ENCODE results near the gene CRELD2. TPM values are rescaled to one million over a fixed set of nuclear protein-coding genes. Genes with fewer than 3 reads are reported as not detected.

CRELD2 gene
- total and polyA plus RNA-seq, 2 of the 8 experiments (the other 6 are each of a cell fraction or from before 2014, with no cell fraction given) = 24.5 to 36.6 TPM

DNA sequence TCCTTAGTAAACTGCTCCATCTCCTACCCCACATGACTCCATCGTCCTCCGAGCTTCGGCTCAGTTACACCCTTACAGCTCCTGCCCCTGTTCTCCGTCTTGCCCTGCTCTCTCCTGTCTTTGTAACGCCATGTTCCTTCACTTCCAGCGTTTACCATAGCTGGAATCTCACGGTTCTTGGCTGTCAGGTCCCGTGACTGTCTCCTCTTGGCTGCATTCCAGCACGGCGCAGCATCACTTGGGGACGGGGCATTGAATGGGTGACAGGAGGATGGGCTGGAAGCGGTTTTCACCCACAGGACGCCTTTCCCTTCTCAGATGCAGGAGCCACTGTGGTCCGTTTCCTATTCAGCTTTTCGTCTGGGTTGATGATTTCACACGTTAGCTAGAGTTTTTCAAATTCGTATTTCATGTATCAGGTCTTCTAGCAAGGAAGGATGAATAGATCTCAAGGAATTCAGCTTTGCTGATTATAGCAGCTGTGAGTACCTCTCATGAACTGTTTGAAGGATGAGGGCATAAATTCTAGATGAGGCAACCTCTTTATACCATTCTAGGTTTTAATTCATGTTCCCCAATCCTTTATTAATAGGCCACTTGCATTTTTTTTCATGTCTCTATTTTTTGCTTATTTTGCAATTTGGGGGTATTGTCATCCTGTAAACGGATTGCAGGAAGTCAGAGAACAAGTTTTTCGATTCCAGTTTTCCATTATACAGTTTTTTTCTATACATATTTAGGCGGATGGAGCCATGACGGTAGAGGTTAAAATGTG is 35.7 kb upstream of the CRELD2 start:
- no peak overlapping the region for H3K14ac ChIP-seq (ENCODE audit: insufficient read length)
- H3K4me2 ChIP-seq (ENCODE audit: insufficient read depth in 1 of 2, low read depth in 2 of 2, low read length in 2 of 2) = no peak overlapping the region
- CTCF ChIA-PET (ENCODE audit: partially characterized antibody) = interaction anchor here (1.3 kb wide), 1 partner anchor 12 kb away, joined by 9 read pairs; no protein-coding TSS in a partner anchor
- 87% methylated on average over 21 of the region's 21 CpGs; no CpG with 5 or more reads in 1 of the 2 experiments for WGBS, 2 experiments (ENCODE audit: extremely low coverage in 1 of 2, insufficient coverage in 1 of 2, insufficient read length in 1 of 2, insufficient replicate concordance in 2 of 2, low coverage in 1 of 2, low lambda C conversion rate in 2 of 2, missing lambda C conversion rate in 1 of 2)
- H3K4ac ChIP-seq (replicated peaks; ENCODE audit: insufficient read length, low read depth, low read length) = no peak overlapping the region
- H2AK5ac ChIP-seq (ENCODE audit: low read depth, low read length) = no peak overlapping the region
- H2BK15ac ChIP-seq (ENCODE audit: low read length) = no peak overlapping the region
- no peak overlapping the region for H2BK12ac ChIP-seq (ENCODE audit: low read depth, low read length)
- H3K27ac ChIP-seq (ENCODE audit: low read depth, low read length) = no peak overlapping the region
- H2BK5ac ChIP-seq (ENCODE audit: low read depth, low read length) = no peak overlapping the region; the same call in 1 of the 2 replicates
- peaks cover 0 to 10% of the 10 kb centered on the region in 2 experiments for H4K20me1 ChIP-seq (replicated peaks in 1 of 2; ENCODE audit: control insufficient read depth in 1 of 2, insufficient read depth in 2 of 2, low read length in 2 of 2)
- DNase-seq (ENCODE audit: low read depth in 1 of 2, low spot score in 2 of 2) (no peak), FAIRE-seq (no peak)
- H3K27me3 ChIP-seq (replicated peaks in 1 of 4; ENCODE audit: control insufficient read depth in 3 of 4, extremely low read depth in 1 of 4, insufficient read depth in 3 of 4, low read length in 3 of 4) = no peaks in the 10 kb centered on the region
- H3K18ac ChIP-seq (ENCODE audit: extremely low read depth, low read length) = no peak overlapping the region
- no peak overlapping the region for H3K56ac ChIP-seq (replicated peaks; ENCODE audit: insufficient read length, low read depth, low read length)
- no peak overlapping the region for H3K9ac ChIP-seq (replicated peaks in 1 of 4; ENCODE audit: extremely low read depth in 1 of 4, low read depth in 3 of 4, low read length in 3 of 4)
- H3K79me1 ChIP-seq (ENCODE audit: low read depth, low read length) = peaks cover 11% of the 10 kb centered on the region
- no peak overlapping the region for H4K8ac ChIP-seq (ENCODE audit: extremely low read depth, insufficient read depth, low read length)
- H2BK120ac ChIP-seq (replicated peaks; ENCODE audit: low read depth, low read length) = no peak overlapping the region
- H3K79me2 ChIP-seq (ENCODE audit: control insufficient read depth in 1 of 2, insufficient read depth in 2 of 2, low read length in 2 of 2) = peaks cover 0 to 46% of the 10 kb centered on the region in 2 experiments; a peak in 3 of 4 replicates
- H2AFZ ChIP-seq (ENCODE audit: low read length) = no peak overlapping the region
- peaks cover 3 to 27% (median 16%) of the 10 kb centered on the region in 4 experiments; a peak in 7 of 8 replicates for H3K36me3 ChIP-seq (ENCODE audit: control insufficient read depth in 2 of 4, insufficient read depth in 4 of 4, low read length in 3 of 4)
- H3K23me2 ChIP-seq (ENCODE audit: low read depth, low read length) = no peaks in the 10 kb centered on the region
- peaks cover 0 to under 1% of the 10 kb centered on the region in 2 experiments; a peak in 1 of 4 replicates for H3K9me3 ChIP-seq (ENCODE audit: insufficient read depth in 2 of 2, low read depth in 1 of 2, low read length in 1 of 2)
- no peaks in the 10 kb centered on the region for H3K4me1 ChIP-seq (replicated peaks in 1 of 4; ENCODE audit: control insufficient read depth in 3 of 4, insufficient read depth in 4 of 4, low read length in 3 of 4)
- H2BK20ac ChIP-seq (ENCODE audit: low read length) = no peak overlapping the region
- no peak overlapping the region for H3K23ac ChIP-seq (ENCODE audit: insufficient read length)
- no peak overlapping the region for H4K5ac ChIP-seq (ENCODE audit: insufficient read length, low read depth, low read length)
- POLR2A ChIA-PET (ENCODE audit: partially characterized antibody) = interaction anchor here (1.4 kb wide), 1 partner anchor 36 kb away, joined by 4 read pairs; the partner anchor contains the start of genes ALG12 and CRELD2
- no peak overlapping the region for H4K91ac ChIP-seq (replicated peaks; ENCODE audit: insufficient read length, low read length)
- H3K4me3 ChIP-seq (ENCODE audit: extremely low read depth in 1 of 4, insufficient read depth in 2 of 4, low read depth in 3 of 4, low read length in 4 of 4) = no peak overlapping the region
- no peak for TF ChIP-seq RBBP5 (IDR thresholded peaks at IDR 0.05; ENCODE audit: borderline replicate concordance, low read depth, low read length)
- TF ChIP-seq MAX (IDR thresholded peaks at IDR 0.05) = no peak
- no peak for TF ChIP-seq TEAD4 (IDR thresholded peaks at IDR 0.05; ENCODE audit: low read depth, low read length)
- TF ChIP-seq SP2 (IDR thresholded peaks at IDR 0.05; ENCODE audit: low read length) = no peak
- TF ChIP-seq BRCA1 (IDR thresholded peaks at IDR 0.05; ENCODE audit: low read depth, low read length) = no peak
- TF ChIP-seq RAD21 (IDR thresholded peaks at IDR 0.05 in 1 of 2, conservative IDR thresholded peaks at IDR 0.05 in 1 of 2; ENCODE audit: low read depth in 2 of 2, low read length in 2 of 2) = no peak
- TF ChIP-seq, protein P1, sequence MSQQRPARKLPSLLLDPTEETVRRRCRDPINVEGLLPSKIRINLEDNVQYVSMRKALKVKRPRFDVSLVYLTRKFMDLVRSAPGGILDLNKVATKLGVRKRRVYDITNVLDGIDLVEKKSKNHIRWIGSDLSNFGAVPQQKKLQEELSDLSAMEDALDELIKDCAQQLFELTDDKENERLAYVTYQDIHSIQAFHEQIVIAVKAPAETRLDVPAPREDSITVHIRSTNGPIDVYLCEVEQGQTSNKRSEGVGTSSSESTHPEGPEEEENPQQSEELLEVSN (IDR thresholded peaks at IDR 0.05) = no peak
- no peak for TF ChIP-seq TBP (IDR thresholded peaks at IDR 0.05; ENCODE audit: low read depth, low read length)
- TF ChIP-seq CREB1 (IDR thresholded peaks at IDR 0.05) = no peak
- no peak for TF ChIP-seq SIX5 (IDR thresholded peaks at IDR 0.05; ENCODE audit: low read depth, low read length)
- no peak for TF ChIP-seq SRF (IDR thresholded peaks at IDR 0.05; ENCODE audit: low read depth, low read length)
- no peak for TF ChIP-seq ASH2L (IDR thresholded peaks at IDR 0.05; ENCODE audit: low read length)
